ENCODE measurements around the gene HMOX1.
"Not testable (repeated sequence)": the region's sequence is repeated elsewhere in the genome, so short reads cannot be mapped to it uniquely, and the experiment has no call there.

Gene HMOX1

GRCh38 chr22:35437049-35437448 is 56.2 kb downstream of the HMOX1 start:
- peak; percentile 53 for DNase-seq

DNA sequence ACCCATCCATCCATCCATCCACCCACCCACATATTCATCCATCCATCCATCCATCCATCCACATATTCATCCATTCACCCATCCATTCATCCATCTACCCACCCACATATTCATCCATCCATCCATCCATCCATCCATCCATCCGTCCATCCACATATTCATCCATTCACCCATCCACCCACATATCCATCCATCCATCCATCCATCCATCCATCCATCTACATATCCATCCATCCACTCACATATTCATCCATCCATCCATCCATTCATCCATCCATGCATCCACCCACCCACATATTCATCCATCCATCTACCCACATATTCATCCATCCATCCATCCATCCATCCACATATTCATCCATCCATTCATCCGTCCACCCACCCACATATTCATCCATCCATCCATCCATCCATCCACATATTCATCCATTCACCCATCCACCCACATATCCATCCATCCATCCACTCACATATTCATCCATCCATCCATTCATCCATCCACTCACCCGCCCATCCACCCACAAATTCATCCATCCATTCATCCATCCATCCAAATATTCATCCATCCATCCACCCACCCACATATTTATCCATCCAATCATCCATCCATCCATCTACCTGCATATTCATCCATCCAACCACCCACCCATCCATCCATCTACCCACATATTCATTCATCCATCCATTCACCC is 57.9 kb downstream of the HMOX1 start:
- not testable (repeated sequence) for DNase-seq

DNA sequence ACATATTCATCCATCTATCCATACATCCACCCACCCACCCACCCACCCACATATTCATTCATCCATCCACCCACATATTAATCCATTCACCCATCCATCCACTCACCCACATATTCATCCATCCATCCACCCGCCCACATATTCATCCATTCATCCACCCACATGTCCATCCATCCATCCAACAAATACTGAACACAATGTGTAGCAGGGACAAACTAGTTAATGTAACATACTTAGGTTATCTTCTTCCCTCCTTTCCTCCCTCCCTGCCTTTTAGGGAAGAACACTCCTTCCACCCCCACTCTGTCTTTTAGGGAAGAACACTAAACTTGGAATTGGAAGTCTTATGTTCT is 58.4 kb downstream of the HMOX1 start:
- no peak for DNase-seq

DNA sequence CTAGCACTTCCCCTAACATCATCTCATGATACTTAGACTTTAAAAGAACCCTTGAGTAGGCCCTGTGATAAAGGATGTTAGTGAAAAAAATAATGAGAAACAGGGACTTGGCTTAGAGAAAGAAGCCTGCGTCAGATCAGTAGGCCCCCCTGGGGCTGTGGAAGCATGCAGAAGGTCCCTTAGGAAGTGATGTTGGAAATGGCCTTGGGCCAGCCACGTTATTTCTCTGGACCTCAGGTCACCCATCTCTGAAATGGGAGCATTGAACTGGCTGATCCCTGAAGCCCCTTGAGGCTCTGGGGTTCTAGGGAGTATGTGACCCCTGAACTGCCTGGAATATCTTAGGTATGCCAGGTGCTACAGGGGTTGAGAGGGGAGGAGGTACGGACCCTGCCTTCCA is 59.2 kb downstream of the HMOX1 start:
- no peak for DNase-seq

GRCh38 chr22:35441489-35442100 is 60.7 kb downstream of the HMOX1 start:
- DNase-seq = no peak

DNA sequence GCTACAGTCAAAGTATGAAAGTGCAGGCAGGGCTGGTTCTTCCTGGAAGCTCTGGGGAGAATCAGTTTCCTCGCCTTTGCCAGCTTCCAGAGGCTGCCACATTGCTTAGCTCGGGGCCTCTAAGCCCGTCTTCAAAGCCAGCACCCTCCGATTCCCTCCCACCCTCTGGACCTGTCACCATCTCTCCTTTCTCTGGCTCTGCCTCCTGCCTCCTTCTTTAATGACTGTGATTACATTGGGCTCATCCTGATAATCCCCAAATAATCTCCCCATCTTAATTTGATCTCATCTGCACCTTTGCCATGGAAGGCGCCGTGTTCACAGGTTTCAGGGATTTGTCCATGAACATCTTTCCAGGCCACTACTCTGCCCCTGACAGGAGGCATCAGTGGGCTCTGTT is 61.6 kb downstream of the HMOX1 start:
- DNase-seq = no peak

DNA sequence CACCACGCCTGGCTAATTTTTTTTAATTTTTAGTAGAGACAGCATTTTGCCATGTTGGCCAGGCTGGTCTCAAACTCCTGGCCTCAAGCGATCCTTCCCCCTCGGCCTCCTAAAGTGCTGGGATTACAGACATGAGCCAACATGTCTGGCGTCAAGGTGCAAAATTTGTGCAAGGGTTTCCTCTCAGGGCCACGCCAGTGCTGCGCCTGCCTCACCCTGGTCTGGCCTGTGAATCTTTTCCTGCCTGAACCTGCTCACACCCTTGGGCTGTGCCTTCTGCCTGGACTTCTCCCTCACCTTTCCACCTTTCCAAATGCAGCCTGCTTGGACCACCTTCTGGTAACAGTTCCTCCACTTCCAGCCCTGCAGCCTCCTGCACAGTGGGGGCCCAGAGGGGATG is 62.4 kb downstream of the HMOX1 start:
- no peak for DNase-seq

Data from activated CD4-positive, alpha-beta T cell treated with anti-CD3 and anti-CD28 coated beads, Interleukin-2, Interleukin-6, amounts not matched to agents 100 ng/mL and 50 ng/mL, durations not matched to agents 16 hours and 8 hours (primary cell).